H4 (cell line): ENCODE measurements around the gene INPP5A. TPM values are rescaled to one million over a fixed set of nuclear protein-coding genes. Genes with fewer than 3 reads are reported as not detected.

ENCODE experiments used
- DNase-seq: peaks from one replicate; pipeline ENCODE4 v3.0.0-alpha.2; 2015; ENCODE audit warnings: low spot score
- total RNA-seq: library from RNA; depleted of rRNA; stranded (reverse); fragments of >200 nt; shearing (Covaris generic); gene quantifications from 2 replicates; pipeline ENCODE4 v1.2.3, GENCODE V29; 2014

INPP5A gene
- total RNA-seq, 1 experiment from 2014 or later: 21.0 TPM

DNA sequence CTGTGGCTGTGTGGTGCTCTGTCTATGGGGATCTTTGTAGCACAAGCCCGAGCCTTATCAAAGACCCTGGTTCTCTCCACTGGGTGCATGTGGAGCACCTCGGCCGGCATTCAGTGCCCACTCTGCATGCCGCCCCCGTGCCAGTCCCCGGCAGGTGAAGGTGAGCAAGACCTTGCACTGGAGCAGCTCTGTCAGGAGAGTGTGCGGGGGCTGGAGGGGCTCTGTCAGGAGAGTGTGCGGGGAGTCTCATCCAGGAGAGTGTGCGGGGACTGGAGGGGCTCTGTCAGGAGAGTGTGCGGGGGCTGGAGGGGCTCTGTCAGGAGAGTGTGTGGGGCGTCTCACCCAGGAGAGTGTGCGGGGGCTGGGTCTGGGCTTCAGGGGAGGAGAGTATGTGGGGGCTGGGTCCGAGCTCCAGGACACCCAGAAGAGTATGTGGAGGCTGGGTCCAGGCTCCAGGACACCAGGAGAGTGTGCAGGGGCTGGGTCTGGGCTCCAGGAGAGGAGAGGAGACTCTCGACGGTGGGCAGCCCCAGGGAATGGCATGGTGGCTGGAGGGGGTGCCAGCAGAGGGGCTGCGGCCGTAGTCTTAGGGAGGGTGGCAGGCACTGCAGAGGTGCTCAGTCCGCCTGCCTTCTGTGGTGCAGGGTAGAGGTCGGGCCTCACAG, 40.8 kb downstream of the INPP5A start:
- DNase-seq: no peak

- no peak for DNase-seq
These were observed 41.7 kb downstream of the INPP5A start for GRCh38 chr10:132579027-132579859.

DNA sequence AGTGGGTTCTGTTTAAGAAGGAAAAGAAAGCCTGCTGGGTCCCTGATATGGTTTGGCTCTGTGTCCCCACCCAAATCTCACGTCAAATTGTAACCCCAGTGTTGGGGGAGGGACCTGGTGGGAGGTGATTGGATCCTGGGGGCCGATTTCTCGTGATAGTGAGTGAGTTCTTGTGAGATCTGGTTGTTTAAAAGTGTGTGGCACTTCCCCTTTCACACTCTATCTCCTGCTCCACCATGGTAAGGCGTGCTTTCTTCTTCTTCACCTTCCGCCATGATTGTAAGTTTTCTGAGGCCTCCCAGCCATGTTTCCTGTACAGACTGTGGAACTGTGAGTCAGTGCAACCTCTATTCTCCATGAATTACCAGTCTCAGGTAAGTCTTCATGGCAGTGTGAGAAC, 42.6 kb downstream of the INPP5A start:
- no peak for DNase-seq

- no peak for DNase-seq
These were observed 43.0 kb downstream of the INPP5A start for GRCh38 chr10:132580617-132581016.

- DNase-seq: no peak
These were observed 44.5 kb downstream of the INPP5A start for GRCh38 chr10:132582137-132582536.

DNA sequence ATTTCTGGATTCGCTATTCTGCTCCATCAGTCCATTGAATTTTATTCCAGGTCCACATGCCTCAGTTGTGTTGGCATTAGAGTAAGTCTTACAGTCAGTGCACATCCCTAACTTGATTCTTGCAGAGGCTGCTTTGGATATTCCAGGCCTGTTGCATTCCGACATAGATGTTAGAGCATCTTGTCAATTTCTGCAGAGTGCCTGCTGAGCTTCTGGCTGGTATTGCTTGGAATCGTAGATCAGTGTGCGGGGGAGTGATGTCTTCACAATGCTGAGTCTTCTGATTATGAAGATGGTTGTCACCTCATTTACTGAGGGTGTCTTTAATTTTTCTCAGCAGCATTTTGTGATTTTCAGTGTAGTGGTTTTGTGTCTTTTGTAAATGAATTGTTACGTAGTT, 45.2 kb downstream of the INPP5A start:
- no peak for DNase-seq

DNA sequence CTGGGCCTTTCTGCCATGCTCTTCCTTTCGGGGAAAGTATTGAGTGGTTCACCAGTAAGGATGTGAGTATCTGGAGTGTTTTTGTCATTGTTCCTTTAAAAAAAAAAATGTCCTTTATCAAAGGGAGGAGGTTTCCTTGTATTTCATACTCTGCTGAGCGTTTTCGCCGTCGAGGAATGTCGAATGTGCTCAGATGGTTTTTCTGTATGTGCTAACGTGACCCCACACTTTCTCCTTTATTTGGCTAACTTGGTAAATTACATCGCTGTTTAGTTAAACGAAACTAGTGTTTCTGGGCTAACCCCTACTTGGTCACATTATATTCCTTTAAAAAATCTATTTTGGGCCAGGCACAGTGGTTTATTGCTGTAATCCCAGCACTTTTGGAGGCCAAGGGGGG, 45.9 kb downstream of the INPP5A start:
- DNase-seq: no peak

- no peak for DNase-seq
These were observed 46.5 kb downstream of the INPP5A start for GRCh38 chr10:132584081-132584480.

DNA sequence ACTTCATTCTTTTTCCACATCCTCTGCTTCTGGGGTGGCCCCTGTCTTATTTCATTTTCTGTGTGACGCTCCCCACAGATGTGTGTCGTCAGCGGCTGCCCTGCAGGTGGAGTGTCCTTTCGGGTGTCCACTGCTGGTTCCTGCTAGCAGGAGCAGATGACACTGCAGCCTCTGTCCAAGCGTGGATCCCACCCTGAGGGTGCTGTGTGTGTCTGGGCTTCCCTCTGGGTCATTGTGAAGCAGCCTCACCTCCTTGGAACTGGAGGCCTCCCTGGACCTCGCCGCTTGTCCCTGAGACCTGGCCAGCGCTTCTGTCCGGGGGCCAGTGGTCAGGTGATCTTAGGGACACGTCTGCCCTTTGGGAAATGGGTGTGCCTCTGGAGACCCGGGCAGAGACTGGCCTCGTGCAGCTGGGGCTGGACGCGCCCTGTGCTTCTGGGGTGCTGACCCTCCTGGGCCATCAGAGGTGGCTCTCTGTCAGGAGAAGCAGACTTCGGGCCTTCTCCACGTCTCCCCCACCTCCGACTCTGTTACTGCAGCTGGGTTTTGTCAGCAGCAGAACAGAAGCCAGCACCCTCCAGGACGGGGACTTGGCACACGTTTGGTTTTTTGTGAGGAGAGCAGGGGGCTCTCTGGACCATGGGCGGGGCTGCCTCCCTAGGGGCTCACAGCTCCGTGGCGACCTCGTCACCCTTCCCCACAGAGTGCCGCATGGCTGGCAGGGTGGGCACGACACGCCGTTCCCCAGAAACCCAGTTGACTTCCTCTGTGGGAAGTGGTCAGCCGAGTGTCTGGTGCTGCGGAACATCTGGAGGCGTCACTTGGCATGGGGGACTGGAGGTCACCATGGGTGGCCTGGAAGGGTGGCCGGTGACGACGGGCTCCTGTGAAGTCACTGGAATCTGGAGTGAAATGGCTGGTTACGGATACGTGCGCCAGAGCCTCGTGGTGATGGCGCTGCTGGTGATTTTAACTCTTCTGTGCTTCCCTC, 48.4 kb downstream of the INPP5A start:
- no peak for DNase-seq

GRCh38 chr10:132586739-132587138, 49.2 kb downstream of the INPP5A start:
- no peak for DNase-seq

DNA sequence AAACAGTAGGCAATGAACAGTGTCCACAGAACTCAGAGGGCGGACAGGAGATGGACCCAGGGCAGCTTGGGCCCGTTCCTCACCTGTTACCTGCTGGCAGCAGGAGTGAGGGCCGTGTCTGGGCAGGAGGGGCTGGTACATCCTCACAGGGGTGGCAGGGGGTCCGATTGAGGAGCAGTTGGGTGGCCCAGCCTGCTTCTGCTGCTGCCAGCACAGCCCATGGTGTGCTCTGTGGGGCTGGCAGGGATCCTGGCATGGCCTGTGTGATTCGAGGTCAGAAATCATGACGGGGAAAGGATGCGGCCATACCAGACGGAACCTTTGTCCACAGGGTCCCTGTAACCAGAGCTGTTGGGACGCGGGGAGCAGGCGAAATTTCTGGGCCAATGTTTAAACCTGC, 49.6 kb downstream of the INPP5A start:
- DNase-seq: no peak

DNA sequence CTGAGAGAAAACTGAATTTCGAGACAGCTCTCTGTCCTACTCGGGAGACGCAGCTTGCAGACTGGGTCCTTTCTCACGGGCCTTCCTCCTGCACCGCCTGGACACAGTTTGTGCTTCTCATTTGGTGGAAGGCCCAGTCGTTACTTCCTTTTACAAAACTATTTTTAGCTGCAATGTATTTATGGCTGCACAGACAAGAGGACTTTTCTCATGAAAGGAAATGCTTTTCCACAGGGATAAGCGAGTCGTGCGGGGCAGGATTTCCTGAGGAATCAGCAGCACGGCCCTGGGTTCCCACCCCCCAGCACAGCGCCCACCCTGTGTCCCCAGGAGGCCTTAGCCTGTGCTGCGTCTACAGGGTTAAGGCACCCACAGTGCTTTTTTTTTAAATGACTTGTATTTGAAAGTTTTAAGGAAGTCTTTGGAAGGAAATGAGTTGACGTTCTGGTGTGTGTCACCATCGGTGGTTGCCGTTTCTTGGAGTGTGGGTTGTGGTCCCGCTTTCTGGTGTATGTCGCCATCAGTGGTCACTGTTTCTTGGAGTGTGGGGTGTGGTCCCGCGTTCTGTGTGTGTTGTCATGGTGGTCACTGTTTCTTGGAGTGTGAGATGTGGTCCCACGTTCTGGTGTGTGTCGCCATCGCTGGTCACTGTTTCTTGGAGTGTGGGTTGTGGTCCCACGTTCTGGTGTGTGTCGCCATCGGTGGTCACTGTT, 50.9 kb downstream of the INPP5A start:
- DNase-seq: no peak

- no peak for DNase-seq
These were observed 51.4 kb downstream of the INPP5A start for GRCh38 chr10:132589015-132589414.

GRCh38 chr10:132589681-132590080, 52.1 kb downstream of the INPP5A start:
- DNase-seq: no peak

- no peak for DNase-seq
These were observed 52.6 kb downstream of the INPP5A start for GRCh38 chr10:132590094-132590751.

GRCh38 chr10:132590752-132591121, 53.1 kb downstream of the INPP5A start:
- no peak for DNase-seq

- DNase-seq: peak; percentile 31
These were observed 53.8 kb downstream of the INPP5A start for GRCh38 chr10:132591166-132591971.

- no peak for DNase-seq
These were observed 55.3 kb downstream of the INPP5A start for GRCh38 chr10:132592790-132593383.

DNA sequence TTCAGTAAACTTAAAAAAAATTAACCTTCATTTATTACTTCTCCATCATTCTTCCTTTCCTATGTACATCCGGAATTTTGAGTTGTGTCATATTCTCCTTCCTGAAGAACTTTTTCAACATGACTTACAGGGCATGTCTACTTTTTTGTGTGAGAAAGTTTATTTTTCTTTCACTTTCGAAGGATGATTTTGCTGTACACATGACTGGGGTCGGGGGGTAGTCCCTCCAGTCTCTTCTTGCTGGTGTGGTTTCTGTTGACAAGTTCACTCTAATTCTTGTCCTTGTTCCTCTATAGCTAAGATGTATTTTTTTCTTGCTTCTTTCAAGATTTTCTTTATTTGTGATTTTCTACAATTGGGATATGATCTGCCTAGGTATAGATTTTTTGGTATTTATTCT, 55.8 kb downstream of the INPP5A start:
- no peak for DNase-seq
